Measurements from ENCODE around the gene ZNF70.

ZNF70 gene

DNA sequence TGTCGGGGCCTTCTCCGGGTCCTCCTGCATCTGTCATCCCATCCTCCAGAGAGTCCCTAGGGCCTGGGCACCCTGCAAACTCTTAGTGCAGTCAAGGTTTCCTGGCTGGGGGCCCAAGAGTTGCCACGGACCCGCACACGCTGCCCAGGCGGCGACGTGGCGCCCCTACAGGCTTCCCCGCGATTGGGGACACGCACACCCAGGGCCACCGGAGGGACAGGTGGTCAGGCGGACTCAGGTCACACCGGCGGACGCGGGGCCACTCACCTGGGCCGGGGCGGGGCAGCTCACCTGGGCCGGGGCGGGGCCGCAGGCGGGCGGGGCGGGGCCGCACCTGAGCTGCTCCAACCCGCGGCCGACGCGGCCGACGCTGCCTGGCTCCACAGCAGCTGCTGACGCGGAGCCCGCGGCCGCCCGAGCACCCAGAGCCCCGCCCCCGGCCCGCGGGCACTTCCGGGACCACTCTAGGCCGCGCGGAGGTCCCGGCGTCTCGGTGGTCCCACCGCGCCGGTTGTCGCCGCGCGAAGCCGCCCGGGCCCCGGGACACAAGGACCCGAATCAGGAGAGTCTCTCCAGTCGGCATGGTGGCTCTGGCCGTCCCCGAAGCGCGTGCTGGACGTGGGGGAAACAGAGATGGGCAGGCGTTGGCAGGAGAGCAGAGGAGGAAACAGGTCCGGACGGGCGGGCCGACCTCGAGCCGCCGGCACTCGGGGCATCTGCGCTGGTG is at the start of gene ZNF70:
TSS of gene ZNF70 (minus strand) at position 399 of the 727 bp plus-strand sequence. CDS start 5,972 bp downstream, outside the sequence.
- peaks cover 15% of the 10 kb centered on the region for H3K4me1 Mint-ChIP-seq (ENCODE audit: low read depth)
- H3K36me3 Mint-ChIP-seq (ENCODE audit: low read depth): peaks cover 6% of the 10 kb centered on the region
- H3K27me3 Mint-ChIP-seq (ENCODE audit: low read depth): peaks cover 5% of the 10 kb centered on the region
- H3K9me3 Mint-ChIP-seq: no peaks in the 10 kb centered on the region
- H3K27ac Mint-ChIP-seq: peak within 1 kb of the TSS; percentile 70
- peak within 1 kb of the TSS; percentile 80 for H3K4me3 Mint-ChIP-seq

DNA sequence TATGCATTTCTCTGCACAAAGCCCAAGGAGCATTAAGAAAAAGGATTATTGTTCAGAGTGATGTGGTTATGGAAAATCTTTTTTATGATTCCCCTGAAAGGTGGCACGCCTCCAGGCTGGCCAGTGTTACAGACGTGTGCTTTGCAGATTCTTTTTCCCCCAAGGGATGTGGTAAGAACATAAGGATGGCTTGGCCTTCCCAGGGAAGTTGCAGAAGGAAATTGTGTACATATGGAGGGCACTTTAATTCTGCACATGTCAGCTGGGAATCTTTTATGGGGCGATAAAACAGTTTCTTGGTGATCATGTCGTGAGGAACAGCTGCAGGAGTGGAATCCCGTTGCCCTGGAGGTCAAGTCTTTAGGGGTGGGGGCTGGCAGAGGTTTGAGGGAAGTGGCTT is 45.5 kb upstream of the ZNF70 start:
- Mint-ChIP-seq H3K27me3 (ENCODE audit: low read depth) (no peaks in the 10 kb centered on the region), H3K27ac (no peak overlapping the region), H3K36me3 (ENCODE audit: low read depth) (peaks cover 30% of the 10 kb centered on the region), H3K4me3 (no peak overlapping the region), H3K4me1 (ENCODE audit: low read depth) (peaks cover 9% of the 10 kb centered on the region), H3K9me3 (no peaks in the 10 kb centered on the region)

DNA sequence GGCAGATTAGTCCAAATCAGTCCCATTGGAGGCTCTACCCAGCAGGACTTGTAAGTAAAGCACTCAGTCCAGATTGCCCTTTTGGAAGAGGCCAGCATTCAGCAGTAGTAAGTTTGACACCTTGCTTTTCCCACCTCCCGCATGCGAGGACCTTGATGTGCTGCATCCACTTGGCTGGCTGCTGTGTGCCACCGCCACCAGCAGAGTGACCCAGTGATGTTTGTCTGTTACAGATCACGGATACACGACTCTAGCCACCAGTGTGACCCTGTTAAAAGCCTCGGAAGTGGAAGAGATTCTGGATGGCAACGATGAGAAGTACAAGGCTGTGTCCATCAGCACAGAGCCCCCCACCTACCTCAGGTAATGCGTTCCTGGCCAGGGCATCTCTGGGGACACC is 42.4 kb upstream of the ZNF70 start:
- Mint-ChIP-seq H3K36me3 (ENCODE audit: low read depth) (peaks cover 23% of the 10 kb centered on the region), H3K4me3 (no peak overlapping the region), H3K27ac (no peak overlapping the region), H3K4me1 (ENCODE audit: low read depth) (peaks cover 17% of the 10 kb centered on the region), H3K27me3 (ENCODE audit: low read depth) (no peaks in the 10 kb centered on the region), H3K9me3 (no peaks in the 10 kb centered on the region)

DNA sequence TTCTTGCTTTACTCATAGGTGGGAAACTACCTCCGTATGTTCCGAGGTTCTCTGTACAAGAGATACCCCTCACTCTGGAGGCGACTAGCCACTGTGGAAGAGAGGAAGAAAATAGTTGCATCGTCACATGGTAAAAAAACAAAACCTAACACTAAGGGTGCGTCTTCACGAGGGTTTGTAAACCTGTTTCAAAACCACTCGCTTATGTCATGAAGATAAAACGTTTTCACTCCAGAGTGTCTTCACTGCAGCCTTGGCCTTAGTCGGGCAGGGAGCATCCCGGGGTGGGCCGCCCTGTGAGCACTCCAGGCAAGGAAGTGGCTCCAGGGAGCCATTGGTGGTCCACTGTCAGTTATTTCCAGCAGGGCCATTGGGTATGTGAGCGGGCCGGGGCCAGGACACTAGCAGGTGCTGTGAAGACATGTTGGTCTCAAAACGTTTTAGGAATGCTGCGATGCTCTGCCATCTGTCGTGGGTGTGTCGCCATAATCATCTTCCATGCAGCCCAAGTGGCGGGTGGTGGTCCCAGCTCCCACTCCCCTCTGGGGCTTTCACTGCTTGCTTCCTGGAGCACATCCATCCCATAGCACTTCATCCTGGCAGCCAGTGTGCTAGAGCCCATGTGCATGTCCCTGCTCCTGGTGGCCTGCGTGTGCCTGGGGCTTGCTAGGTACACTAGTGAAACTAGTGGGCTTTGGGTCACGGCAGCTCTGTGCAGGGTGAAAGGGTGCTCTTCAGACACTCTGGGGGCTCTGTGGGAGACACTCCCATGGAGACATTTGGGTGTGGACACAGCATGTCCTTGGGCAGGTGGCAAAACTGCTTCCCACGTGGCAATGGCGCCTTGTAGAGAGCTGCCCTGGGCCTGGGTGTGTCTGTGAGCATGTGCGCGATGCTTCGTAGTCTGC is 41.1 kb upstream of the ZNF70 start:
- Mint-ChIP-seq H3K4me1 (ENCODE audit: low read depth) (peaks cover 24% of the 10 kb centered on the region), H3K27me3 (ENCODE audit: low read depth) (no peaks in the 10 kb centered on the region), H3K27ac (no peak overlapping the region), H3K9me3 (no peaks in the 10 kb centered on the region), H3K4me3 (no peak overlapping the region), H3K36me3 (ENCODE audit: low read depth) (peaks cover 23% of the 10 kb centered on the region)

DNA sequence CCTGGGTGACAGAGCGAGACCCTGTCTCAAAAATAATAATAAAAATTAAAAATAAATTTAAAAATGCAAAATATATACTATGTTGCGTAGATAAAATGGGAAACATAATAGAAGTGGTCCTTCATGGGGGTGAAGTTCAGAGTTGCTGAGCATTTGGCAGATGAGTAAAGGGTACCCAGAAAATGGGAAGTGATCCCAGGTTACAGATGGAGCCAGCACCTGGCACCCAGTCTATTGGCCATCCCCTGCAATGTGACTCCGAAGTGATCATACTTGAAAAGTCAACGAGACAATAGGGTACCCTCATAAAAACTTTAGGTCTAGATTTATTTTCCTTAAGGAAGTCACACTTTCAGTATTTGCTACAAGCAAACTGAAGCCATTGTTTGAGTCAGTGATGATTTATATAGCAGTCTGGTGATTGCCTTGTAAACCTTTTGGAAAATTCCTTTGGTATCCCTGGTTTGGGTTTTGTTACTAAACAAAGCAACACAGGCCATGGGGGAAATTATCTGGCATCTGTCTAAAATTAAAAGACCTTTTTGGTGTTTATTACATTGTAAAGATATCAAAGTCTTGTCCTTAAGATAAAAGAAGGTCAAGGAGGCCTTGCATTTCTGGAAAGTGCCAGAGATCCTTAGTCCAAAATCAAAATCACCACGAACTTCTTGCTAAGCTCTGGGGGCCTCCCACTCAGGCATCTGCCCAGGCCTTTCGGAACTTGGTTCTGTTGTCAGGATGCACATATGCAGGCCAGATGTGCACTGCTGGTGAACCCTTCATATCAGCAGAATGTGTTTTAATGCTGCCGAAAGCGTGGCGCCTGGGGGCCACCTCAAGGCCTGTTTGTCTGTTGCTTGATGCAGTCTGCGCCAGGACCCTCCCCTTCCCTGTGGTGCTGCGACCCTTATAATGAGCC is 40.2 kb upstream of the ZNF70 start:
- Mint-ChIP-seq H3K4me3 (no peak overlapping the region), H3K36me3 (ENCODE audit: low read depth) (peaks cover 16% of the 10 kb centered on the region), H3K27ac (no peak overlapping the region), H3K9me3 (no peaks in the 10 kb centered on the region), H3K4me1 (ENCODE audit: low read depth) (peaks cover 30% of the 10 kb centered on the region), H3K27me3 (ENCODE audit: low read depth) (no peaks in the 10 kb centered on the region)

DNA sequence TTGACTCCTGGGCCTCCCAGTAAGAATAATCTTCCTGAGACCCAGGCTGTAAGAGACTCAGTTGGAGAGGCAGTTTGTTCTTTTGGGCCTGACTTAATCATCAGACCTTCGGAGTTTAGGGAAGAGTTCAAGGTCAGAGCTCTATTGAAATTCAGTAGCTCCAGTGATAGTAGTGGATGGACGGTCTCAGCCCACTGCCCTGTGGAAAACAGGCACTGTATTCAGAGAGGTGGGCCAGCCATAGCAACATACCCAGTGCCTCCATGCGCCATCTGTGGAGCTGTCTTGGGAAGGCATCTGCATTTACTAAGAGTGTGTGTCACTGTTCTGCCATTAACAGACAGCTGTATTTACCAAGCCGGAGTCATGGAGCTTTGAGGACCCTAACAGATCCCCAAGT is 38.7 kb upstream of the ZNF70 start:
- no peaks in the 10 kb centered on the region for H3K27me3 Mint-ChIP-seq (ENCODE audit: low read depth)
- H3K27ac Mint-ChIP-seq: no peak overlapping the region
- peaks cover 14% of the 10 kb centered on the region for H3K36me3 Mint-ChIP-seq (ENCODE audit: low read depth)
- H3K4me3 Mint-ChIP-seq: no peak overlapping the region
- no peaks in the 10 kb centered on the region for H3K9me3 Mint-ChIP-seq
- H3K4me1 Mint-ChIP-seq (ENCODE audit: low read depth): peaks cover 30% of the 10 kb centered on the region

DNA sequence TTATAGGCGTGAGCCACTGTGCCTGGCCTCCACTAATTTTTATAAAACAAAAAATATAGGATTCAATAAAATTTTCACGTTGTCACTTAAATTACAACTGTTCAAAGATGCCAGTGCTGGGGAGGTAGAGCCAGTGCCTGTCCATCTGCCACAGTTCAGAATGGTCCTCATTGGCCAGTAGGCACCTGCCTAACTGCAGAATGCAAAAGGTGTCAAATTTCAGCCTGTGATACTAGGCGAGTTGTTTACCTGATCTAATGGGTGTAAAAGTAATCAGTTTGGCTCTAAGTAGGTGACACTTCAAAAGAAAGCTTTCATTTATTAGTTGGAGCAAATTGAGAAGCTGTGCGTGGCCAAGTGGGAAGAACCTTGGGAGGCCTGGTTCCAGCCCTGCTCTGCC is 38.2 kb upstream of the ZNF70 start:
- H3K9me3 Mint-ChIP-seq: no peaks in the 10 kb centered on the region
- H3K36me3 Mint-ChIP-seq (ENCODE audit: low read depth): peaks cover 14% of the 10 kb centered on the region
- no peak overlapping the region for H3K4me3 Mint-ChIP-seq
- no peak overlapping the region for H3K27ac Mint-ChIP-seq
- H3K4me1 Mint-ChIP-seq (ENCODE audit: low read depth): peaks cover 35% of the 10 kb centered on the region
- H3K27me3 Mint-ChIP-seq (ENCODE audit: low read depth): no peaks in the 10 kb centered on the region

DNA sequence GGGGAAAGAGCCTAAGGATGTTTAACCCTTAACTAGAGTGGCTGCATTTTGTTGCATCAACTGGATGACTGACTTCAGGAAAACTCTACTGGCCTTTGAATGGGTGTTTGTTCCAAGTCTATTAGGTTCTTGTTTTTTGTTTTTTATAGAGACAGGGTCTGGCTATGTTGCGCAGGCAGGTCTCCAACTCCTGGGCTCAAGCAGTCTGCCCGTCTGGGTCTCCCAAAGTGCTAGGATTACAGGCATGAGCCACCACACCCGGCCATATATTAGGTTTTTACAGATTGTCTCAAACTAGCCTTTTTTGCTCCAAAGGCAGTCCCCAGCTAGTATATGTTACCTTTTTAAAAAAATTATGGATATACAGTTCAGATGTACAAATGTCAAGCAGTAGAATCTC is 37.0 kb upstream of the ZNF70 start:
- peak overlapping the region; percentile 77 for H3K27ac Mint-ChIP-seq
- H3K4me1 Mint-ChIP-seq (ENCODE audit: low read depth): peaks cover 33% of the 10 kb centered on the region
- no peaks in the 10 kb centered on the region for H3K27me3 Mint-ChIP-seq (ENCODE audit: low read depth)
- H3K4me3 Mint-ChIP-seq: peak overlapping the region; percentile 90
- no peaks in the 10 kb centered on the region for H3K9me3 Mint-ChIP-seq
- H3K36me3 Mint-ChIP-seq (ENCODE audit: low read depth): peaks cover 9% of the 10 kb centered on the region

DNA sequence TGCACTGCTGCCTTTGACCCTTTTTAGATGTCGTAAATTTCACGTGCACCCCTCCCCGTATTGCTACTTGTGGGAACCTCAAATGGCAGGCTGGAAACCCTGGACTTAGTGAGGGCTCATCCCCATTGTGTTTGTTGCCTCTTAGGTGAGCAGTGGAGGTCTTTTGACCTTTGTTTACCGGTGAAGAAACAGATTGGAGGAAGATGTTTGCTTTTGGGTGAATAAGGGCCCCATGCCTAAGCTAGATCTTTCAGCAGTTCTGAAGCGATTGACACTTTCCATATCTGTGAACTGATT is 36.6 kb upstream of the ZNF70 start:
- Mint-ChIP-seq H3K36me3 (ENCODE audit: low read depth) (peaks cover 7% of the 10 kb centered on the region), H3K27ac (peak overlapping the region; percentile 77), H3K9me3 (no peaks in the 10 kb centered on the region), H3K4me3 (peak overlapping the region; percentile 90), H3K4me1 (ENCODE audit: low read depth) (peaks cover 31% of the 10 kb centered on the region), H3K27me3 (ENCODE audit: low read depth) (no peaks in the 10 kb centered on the region)

DNA sequence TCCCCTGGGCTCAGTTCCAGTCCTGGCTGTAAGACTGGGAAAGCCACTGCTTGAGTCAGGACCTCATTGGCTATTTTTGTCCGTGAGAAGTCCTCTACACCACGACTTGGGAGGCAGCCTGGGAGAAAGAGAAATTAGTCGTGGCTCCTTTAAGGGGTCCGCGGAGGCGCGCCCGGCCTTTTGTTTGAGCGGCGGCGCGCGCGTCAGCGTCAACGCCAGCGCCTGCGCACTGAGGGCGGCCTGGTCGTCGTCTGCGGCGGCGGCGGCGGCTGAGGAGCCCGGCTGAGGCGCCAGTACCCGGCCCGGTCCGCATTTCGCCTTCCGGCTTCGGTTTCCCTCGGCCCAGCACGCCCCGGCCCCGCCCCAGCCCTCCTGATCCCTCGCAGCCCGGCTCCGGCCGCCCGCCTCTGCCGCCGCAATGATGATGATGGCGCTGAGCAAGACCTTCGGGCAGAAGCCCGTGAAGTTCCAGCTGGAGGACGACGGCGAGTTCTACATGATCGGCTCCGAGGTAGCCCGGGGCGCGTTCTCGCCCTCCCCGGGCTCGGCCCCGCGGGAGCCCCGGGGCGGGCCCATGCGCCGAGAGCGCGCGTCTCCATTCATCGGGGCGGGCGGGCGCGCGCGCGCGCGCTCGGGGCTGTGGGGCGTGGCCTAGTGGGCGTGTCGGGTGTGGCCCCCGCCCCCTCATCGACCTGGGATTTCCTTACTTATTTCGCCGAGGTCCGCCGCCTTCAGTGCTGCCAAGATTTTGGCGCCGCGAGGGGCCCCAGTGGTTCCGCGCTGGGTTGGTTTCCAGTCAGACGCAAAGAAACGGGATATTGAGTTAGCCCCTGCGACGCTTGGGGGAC is 36.1 kb upstream of the ZNF70 start, which contains the start of gene SMARCB1:
TSS of gene SMARCB1 (plus strand) at position 215 of the 848 bp plus-strand sequence. CDS start at position 419, 204 bp downstream.
- H3K4me3 Mint-ChIP-seq: peak within 1 kb of the TSS; percentile 90
- peaks cover 6% of the 10 kb centered on the region for H3K36me3 Mint-ChIP-seq (ENCODE audit: low read depth)

DNA sequence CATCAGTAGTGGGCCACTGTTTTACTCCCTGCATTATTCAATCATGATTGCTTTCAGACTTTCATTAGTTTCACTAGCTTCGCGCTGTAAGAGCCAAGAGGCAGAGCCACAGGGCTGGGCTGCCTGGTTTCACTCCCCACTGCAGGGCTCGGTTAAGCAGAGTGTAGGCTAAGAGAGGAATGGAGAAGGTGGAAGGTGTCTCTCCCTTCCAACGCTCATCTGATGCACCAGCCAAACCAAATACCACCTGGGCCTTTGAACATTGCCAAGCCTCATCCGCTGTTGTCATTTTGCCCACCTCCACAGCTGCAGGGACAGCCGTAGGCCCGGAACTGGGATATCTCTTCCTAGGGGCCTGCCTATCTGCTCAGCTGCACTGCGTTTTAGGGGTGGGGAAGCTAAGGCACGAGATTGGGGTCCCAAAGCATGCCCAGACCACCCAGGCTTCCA is 35.4 kb upstream of the ZNF70 start:
- Mint-ChIP-seq H3K27ac (peak overlapping the region; percentile 92), H3K27me3 (ENCODE audit: low read depth) (no peaks in the 10 kb centered on the region), H3K4me3 (peak overlapping the region; percentile 80), H3K4me1 (ENCODE audit: low read depth) (peaks cover 27% of the 10 kb centered on the region), H3K9me3 (no peaks in the 10 kb centered on the region), H3K36me3 (ENCODE audit: low read depth) (peaks cover 4% of the 10 kb centered on the region)

More for the DNA sequence above, 36.1 kb upstream of the ZNF70 start, which contains the start of gene SMARCB1:
- no peaks in the 10 kb centered on the region for H3K27me3 Mint-ChIP-seq (ENCODE audit: low read depth)
- H3K4me1 Mint-ChIP-seq (ENCODE audit: low read depth): peaks cover 27% of the 10 kb centered on the region
- H3K27ac Mint-ChIP-seq: peak within 1 kb of the TSS; percentile 92
- no peaks in the 10 kb centered on the region for H3K9me3 Mint-ChIP-seq

DNA sequence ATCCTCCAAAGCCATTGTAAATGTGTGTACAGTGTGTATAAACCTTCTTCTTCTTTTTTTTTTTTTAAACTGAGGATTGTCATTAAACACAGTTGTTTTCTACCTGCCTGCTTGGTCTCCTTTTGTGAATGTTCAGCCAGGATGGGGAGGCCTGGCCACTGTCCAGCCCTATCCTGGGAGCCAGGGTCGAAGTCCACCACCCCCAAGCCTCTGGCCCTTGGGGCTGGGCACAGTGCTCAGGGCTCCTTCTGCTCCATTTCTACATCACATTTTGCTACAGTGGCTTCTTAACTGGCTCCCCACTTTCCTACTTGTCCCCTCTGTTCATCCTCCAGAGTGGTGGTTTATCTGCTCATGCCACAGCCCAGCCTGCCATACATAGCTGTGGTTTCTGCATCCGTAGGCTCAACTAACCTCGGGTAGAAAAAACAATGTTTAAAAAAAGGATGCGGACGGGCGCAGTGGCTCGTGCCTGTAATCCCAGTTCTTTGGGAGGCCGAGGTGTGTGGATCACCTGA is 33.4 kb upstream of the ZNF70 start:
- H3K4me3 Mint-ChIP-seq: no peak overlapping the region
- peaks cover 19% of the 10 kb centered on the region for H3K4me1 Mint-ChIP-seq (ENCODE audit: low read depth)
- H3K27ac Mint-ChIP-seq: peak overlapping the region; percentile 33
- no peaks in the 10 kb centered on the region for H3K27me3 Mint-ChIP-seq (ENCODE audit: low read depth)
- H3K36me3 Mint-ChIP-seq (ENCODE audit: low read depth): no peaks in the 10 kb centered on the region
- no peaks in the 10 kb centered on the region for H3K9me3 Mint-ChIP-seq
